ENCODE results near the gene KHSRP.
"Not testable (repeated sequence)": the region's sequence is repeated elsewhere in the genome, so short reads cannot be mapped to it uniquely, and the experiment has no call there.

Gene KHSRP

DNA sequence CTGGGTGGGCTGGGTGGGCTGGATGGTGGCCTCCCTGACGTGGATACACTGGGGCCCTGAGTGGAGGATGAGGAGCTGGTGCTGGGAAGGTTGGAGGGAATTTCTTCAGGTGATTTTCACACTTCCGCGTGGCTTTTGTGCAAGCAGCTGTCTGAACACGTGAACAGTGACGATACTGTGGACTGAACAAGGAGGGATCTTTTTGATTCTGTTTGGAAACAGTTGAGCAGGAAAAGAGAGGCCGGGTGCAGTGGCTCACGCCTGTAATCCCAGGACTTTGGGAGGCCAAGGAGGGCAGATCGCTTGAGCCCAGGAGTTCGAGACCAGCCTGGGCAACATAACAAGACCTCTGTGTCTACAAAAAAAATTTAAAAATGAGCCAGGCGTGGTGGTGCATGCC, 22.6 kb downstream of the KHSRP start:
- no peak overlapping the region for H3K27ac ChIP-seq
- no peak overlapping the region for H3K4me3 ChIP-seq
- no peak for DNase-seq
- intact Hi-C loops (cut with DNase I; ENCODE audit: low total_unique reads): no loop called here
- no peaks in the 10 kb centered on the region for H3K9me3 ChIP-seq
- H3K27me3 ChIP-seq: no peaks in the 10 kb centered on the region
- TF ChIP-seq, protein P1, sequence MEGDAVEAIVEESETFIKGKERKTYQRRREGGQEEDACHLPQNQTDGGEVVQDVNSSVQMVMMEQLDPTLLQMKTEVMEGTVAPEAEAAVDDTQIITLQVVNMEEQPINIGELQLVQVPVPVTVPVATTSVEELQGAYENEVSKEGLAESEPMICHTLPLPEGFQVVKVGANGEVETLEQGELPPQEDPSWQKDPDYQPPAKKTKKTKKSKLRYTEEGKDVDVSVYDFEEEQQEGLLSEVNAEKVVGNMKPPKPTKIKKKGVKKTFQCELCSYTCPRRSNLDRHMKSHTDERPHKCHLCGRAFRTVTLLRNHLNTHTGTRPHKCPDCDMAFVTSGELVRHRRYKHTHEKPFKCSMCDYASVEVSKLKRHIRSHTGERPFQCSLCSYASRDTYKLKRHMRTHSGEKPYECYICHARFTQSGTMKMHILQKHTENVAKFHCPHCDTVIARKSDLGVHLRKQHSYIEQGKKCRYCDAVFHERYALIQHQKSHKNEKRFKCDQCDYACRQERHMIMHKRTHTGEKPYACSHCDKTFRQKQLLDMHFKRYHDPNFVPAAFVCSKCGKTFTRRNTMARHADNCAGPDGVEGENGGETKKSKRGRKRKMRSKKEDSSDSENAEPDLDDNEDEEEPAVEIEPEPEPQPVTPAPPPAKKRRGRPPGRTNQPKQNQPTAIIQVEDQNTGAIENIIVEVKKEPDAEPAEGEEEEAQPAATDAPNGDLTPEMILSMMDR (IDR thresholded peaks at IDR 0.05): no peak
- no peaks in the 10 kb centered on the region for H3K4me1 ChIP-seq
- H3K36me3 ChIP-seq: no peaks in the 10 kb centered on the region

DNA sequence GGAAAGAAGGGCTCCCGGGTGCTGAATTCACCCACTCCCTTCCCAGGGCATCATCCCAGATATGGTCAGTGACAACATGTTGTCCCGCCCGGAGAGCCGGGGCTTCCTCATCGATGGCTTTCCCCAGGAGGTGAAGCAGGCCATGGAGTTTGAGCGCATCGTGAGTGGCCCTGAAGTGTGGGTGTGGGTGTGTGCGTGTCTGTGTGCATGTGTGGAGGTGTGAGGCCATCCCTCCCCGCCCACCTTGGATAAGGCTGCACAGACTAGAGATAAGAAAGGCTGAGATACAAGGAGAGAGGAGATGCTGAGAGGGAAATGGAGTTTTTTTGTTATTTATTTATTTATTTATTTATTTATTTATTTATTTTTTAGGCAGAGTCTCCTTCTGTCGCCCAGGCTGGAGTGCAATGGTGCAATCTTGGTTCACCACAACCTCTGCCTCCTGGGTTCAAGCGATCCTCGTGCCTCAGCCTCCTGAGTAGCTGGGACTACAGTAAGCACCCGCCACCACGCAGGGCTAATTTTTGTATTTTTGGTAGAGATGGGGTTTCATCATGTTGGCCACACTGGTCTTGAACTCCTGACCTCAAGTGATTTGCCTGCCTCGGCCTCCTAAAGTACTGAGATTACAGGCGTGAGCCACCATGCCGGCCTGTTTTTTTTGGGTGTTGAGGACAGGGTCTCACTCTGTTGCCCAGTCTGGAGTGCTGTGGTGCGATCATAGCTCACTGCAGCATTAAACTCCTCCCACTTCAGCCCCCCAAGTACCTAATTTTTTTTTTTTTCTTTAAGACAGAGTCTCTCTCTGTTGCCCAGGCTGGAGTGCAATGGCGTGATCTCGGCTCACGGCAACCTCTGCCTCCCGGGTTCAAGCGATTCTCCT, 24.3 kb downstream of the KHSRP start:
- intact Hi-C loops (cut with DNase I; ENCODE audit: low total_unique reads); H3K4me1 ChIP-seq; H3K9me3 ChIP-seq; H3K4me3 ChIP-seq; H3K27ac ChIP-seq; H3K27me3 ChIP-seq; H3K36me3 ChIP-seq; DNase-seq: not testable (repeated sequence)

DNA sequence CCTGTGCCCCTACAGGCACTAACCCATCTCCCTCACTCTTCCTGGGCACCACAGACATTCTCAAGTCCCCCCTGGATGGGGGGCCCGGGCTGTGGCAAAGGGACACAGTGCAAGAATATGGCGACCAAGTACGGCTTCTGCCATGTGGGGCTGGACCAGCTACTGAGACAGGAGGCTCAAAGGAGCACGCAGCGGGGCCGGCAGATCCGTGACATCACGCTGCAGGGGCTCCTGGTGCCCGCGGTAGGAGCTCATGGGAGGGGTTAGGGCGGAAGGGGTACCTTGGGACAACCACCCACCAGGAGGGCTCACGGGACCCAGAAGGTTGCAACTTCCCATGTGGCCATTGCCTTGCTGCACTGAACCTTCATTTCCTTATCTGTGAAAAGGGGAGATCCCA, 28.3 kb downstream of the KHSRP start:
- TF ChIP-seq, protein P1 (IDR thresholded peaks at IDR 0.05): no peak
- Histone ChIP-seq H3K4me3 (no peak overlapping the region), H3K27ac (no peak overlapping the region), H3K27me3 (no peaks in the 10 kb centered on the region), H3K9me3 (no peaks in the 10 kb centered on the region), H3K36me3 (peaks cover 0 to 5% (median 0%) of the 10 kb centered on the region in 3 donors), H3K4me1 (peaks cover 0 to 18% (median 14%) of the 10 kb centered on the region in 4 donors)
- DNase-seq: no peak
- intact Hi-C loops (cut with DNase I; ENCODE audit: low total_unique reads): no loop called here

GRCh38 chr19:6394831-6395230, 29.8 kb downstream of the KHSRP start:
- Histone ChIP-seq H3K9me3 (no peaks in the 10 kb centered on the region), H3K4me1 (peaks cover 0 to 18% (median 14%) of the 10 kb centered on the region in 4 donors), H3K36me3 (peaks cover 0 to 9% (median 3%) of the 10 kb centered on the region in 3 donors), H3K4me3 (no peak overlapping the region), H3K27me3 (no peaks in the 10 kb centered on the region), H3K27ac (no peak overlapping the region)
- TF ChIP-seq, protein P1 (IDR thresholded peaks at IDR 0.05): no peak
- intact Hi-C loops (cut with DNase I; ENCODE audit: low total_unique reads): no loop called here
- DNase-seq: no peak

GRCh38 chr19:6393983-6394412, 30.6 kb downstream of the KHSRP start:
- H3K9me3 ChIP-seq: no peaks in the 10 kb centered on the region
- H3K4me1 ChIP-seq: peaks cover 0 to 18% (median 14%) of the 10 kb centered on the region in 4 donors
- H3K27ac ChIP-seq: peak overlapping the region; percentile 91 to 96
- peak in 1 of 2 donors; percentile 54 for DNase-seq
- TF ChIP-seq, protein P1 (IDR thresholded peaks at IDR 0.05): no peak
- H3K4me3 ChIP-seq: peak overlapping the region; percentile 63 to 88
- no peaks in the 10 kb centered on the region for H3K27me3 ChIP-seq
- H3K36me3 ChIP-seq: peaks cover 0 to 17% (median 11%) of the 10 kb centered on the region in 3 donors
- intact Hi-C loops (cut with DNase I; ENCODE audit: low total_unique reads): no loop called here
